GM21717 (cell line): ENCODE results near the gene PKP1.
"Not testable (repeated sequence)": the region's sequence is repeated elsewhere in the genome, so short reads cannot be mapped to it uniquely, and the experiment has no call there.

Source experiments
- ATAC-seq: cut with Tn5 transposase; IDR thresholded peaks from one replicate; pipeline ENCODE4 v1.9.1; 2021; ENCODE audit warnings: mild to moderate bottlenecking, moderate library complexity; ENCODE audit not compliant: unreplicated experiment

The PKP1 gene, protein sequence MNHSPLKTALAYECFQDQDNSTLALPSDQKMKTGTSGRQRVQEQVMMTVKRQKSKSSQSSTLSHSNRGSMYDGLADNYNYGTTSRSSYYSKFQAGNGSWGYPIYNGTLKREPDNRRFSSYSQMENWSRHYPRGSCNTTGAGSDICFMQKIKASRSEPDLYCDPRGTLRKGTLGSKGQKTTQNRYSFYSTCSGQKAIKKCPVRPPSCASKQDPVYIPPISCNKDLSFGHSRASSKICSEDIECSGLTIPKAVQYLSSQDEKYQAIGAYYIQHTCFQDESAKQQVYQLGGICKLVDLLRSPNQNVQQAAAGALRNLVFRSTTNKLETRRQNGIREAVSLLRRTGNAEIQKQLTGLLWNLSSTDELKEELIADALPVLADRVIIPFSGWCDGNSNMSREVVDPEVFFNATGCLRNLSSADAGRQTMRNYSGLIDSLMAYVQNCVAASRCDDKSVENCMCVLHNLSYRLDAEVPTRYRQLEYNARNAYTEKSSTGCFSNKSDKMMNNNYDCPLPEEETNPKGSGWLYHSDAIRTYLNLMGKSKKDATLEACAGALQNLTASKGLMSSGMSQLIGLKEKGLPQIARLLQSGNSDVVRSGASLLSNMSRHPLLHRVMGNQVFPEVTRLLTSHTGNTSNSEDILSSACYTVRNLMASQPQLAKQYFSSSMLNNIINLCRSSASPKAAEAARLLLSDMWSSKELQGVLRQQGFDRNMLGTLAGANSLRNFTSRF

DNA sequence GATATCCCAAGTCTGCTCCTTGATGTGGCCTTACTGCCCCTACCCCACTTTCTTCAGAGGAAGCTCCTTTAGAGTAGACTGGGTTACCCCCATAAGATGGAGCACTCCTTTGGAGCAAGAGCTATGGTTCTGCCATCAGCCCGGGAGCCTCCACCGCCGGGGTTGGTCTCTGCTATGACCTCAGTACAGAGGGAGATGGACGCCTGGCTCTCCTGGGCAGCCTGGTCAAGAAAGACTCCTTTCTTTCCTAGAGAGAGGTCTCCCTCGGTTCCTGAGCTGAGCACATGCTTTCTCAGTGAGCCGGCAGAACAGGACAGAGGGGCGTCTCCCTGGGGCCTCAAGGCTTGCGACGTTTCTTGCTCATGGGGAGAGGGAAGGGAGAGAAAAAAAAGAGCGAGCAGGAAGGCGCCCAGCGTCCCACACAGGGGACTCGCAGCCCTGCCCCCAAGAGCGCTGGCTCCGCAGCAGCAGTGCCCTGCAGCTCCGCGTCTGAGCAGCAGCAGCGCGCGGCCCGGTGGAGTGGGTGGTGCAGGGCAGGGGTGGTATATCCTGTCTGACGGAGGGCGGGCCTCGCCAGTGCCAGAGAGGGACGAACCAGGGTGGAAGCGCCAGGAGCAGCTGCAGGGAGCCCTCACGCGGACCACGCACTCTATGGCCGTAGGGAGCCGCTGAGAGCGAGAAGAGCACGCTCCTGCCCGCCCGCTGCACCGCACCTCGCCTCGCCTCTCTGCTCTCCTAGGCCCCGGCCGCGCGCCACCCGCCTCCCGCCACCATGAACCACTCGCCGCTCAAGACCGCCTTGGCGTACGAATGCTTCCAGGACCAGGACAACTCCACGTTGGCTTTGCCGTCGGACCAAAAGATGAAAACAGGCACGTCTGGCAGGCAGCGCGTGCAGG, at the start of gene PKP1:
Gene PKP1 (plus strand): TSS at position 576 of the 899 bp plus-strand sequence. CDS start 197 bp downstream, at position 773.
- ATAC-seq, result no peak

DNA sequence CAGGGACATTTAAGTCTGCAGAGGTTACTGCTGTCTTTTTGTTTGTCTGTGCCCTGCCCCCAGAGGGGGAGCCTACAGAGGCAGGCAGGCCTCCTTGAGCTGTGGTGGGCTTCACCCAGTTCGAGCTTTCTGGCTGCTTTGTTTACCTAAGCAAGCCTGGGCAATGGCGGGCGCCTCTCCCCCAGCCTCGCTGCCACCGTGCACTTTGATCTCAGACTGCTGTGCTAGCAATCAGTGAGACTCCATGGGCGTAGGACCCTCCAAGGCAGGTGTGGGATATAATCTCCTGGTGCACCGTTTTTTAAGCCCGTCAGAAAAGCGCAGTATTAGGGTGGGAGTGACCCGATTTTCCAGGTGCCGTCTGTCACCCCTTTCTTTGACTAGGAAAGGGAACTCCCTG, 43.7 kb upstream of the PKP1 start:
- ATAC-seq, result not testable (repeated sequence)

DNA sequence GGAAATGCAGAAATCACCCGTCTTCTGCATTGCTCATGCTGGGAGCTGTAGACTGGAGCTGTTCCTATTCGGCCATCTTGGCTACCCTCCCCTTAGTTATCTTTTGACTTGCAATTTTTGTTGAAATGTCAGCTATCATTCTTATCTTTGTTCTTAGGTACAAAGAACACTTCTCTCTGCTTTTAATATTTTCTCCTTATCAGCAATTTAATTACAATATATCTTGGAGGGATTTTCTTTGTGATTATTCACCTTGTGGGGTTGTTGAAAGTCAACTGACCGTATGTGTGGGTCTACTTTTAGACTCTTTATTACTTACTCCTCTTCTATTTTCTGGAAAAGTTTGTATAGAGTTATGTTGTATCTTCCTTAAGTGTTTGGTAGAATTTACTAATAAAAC, 43.1 kb upstream of the PKP1 start:
- no peak for ATAC-seq

DNA sequence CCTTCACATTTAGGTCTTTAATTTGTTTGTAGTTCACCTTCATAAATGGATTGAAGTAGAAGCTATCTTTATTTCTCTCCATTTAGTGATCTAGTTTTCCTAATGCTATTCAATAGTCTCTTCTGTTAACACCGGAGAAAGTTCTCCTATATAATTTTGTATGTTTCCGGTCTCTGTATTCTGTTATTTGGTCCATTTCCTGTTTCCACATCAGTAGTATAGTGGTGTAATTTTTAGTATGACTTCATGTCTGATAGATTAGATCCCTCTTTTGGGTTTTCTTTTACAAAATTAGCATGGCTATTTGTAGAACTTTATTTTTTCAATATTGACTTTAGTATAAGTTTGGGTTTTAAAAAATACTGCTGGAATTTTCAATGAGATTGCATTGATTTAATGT, 41.6 kb upstream of the PKP1 start:
- ATAC-seq, result no peak

DNA sequence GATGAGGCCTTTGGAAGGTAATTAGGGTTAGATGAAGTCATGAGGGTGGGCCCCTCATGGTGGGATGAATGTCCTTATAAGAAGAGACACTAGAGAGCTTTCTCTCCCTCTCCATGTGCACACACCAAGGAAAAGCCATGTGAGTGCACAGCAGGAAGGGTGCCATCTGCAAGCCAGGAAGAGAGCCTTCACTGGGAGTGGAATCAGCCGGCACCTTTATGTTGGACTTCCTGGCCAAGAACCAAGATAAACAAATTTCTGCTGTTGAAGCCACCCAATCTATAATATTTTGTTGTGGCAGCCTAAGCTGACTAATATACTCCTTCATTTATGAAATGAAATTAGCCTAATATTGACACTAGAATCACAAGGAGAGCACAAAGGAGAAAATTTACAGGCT, 38.2 kb upstream of the PKP1 start:
- no peak for ATAC-seq

DNA sequence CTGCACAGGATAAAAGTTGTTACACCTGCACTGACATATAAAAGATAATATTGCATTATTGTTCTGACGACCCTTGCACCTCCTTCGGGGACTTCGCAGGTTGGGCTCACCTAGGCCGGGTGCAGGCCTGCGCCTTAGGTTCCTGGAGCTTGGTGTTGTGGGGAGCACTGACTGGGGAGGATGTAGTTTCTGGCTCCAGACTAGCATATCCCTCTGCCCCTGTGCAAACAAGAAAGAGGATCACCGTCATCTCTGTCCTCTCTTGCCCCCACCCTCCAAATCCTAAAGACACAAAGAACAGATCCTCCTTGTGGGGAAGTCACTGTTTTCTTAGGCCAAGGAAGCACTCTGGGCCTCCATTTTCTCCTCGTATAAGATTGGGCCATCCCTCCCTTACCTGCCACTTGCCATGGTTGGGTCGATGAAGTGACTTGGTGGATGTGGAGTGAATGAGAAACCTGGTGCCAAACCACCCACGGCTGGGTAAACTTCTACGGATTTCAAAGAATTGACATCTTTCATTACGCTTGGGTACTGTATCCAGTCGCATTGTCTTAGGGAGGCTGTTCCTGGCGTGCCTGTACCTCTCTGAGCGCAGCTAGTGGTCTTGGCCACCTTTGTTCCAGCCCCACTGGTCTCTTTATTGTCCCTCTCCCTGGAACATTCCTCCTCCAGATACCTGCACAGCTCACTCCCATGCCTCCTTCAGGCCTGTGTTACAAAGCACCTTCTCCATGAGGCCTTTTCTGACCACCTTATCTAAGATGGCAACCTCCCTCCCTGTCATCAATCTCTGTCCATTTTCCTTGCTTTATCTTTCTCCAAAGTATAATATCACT, 34.4 kb upstream of the PKP1 start:
- ATAC-seq, result no peak

DNA sequence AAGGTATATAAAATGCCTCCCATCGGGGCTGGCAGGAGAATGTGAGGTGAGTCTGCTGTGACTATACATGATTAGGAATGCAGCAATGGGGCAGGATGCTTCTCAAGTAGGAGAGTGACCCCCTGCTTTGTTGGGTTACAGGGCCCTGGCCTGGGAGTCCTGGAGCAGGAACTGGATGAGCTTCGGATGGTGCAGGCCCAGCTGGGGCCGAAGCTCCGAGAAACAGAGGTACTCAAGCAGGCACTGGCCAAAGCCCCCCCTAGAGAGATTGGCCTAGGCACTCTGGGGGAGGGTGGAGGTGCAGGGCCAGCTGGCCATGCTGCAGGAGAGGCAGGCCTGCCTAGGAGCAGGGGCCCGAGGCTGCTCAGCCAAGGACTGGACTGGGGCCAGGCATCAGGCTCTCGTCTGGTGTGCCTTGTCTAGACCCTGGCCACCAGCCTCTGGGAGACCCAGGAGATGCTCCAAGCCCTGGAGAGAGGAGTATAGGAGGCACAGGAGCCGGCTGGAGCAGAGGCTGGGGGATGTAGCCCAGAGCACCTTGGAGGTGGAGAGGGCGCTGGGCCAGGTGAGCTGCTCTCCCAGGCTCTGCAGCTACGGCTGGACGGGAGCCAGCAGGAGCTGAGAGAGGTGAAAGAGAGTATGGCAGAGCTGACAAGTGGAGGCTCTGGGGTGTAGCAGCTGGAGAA, 32.8 kb upstream of the PKP1 start:
- ATAC-seq, result no peak

DNA sequence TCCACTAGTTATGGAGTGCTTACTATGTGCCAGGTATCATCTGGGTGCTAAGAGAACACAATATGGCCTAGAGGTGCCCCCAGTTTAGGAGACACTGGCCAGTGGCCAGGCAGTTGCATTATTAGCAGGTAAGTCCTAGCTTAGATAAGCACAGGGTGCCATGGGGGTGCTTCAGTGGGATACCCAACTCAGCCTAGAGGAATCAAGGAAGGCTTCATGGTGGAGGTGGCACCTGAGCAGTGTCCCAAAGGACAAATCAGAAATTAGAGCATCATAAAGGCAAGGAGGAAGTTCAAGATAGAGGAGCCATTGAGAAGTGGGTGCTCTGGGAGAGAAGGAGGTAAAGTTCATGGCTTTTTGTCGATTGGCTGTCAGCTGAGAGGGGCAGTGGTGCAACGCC, 31.9 kb upstream of the PKP1 start:
- no peak for ATAC-seq

DNA sequence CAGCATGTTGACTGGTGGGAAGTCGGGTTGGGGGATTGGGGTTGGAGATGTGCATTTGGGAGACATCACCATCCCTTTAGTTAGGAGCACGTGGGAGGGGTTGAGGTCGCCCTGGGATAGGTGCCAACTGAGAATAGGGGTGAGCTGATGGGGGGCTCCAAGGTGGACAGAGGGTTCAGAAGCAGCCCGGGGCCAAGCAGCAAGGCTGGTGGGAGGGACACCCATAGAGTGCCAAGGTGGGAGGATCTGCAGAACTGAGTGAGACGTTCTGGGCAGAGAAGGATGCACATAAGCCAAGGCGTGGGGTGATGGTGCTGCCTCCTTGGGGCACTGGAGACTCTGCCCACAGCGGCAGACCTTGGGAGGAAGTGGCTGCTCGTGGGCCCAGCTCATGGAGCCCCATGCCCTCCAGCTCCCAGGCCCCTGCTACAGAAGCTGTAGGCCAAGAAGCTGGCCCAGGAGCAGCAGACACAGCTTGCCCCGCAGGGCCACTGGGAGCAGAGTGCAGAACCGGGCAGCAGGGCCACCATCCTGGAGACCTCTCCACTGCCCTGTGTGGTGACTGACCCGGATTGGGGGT, 31.4 kb upstream of the PKP1 start:
- no peak for ATAC-seq

DNA sequence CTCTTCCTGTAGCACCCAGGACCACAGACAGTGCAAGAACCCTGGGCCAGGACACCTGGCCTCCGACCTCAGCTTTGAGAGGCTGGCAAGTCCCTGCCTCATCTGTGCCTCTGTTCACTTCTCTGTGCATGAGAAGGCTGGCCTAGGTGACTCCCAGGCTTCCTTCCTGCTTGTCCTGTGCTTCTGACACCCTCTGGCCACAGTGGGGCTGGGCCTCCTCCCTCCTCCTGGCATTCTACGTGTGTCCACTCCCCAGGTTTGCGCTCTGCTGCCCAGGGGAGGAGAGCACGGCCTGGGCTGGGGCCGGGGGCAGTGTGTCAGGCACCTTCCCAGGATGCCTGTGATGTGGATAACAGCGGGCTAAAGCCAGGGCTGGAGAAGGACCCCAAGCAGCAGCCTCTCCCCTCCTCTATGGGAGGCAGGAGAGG, 30.3 kb upstream of the PKP1 start:
- ATAC-seq, result no peak

DNA sequence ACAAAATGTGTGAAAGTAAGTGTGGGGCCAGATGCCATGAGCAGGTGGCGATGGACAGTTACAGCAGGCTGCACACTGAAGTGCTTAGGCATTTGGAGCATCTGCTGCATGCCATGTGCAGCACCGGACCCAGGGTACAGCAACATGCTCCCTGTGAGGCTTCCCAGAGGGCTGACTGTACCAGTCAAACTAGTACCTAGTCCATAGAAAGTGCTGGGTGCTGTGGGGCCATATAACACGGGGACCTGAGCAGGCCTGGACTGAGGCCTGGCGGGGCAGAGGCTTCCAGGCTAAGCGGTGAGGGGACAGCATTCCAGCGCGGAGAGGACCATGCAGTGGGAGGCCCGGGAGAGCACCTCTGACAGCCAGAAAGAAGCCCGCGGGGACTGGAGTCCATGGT, 29.9 kb upstream of the PKP1 start:
- no peak for ATAC-seq

DNA sequence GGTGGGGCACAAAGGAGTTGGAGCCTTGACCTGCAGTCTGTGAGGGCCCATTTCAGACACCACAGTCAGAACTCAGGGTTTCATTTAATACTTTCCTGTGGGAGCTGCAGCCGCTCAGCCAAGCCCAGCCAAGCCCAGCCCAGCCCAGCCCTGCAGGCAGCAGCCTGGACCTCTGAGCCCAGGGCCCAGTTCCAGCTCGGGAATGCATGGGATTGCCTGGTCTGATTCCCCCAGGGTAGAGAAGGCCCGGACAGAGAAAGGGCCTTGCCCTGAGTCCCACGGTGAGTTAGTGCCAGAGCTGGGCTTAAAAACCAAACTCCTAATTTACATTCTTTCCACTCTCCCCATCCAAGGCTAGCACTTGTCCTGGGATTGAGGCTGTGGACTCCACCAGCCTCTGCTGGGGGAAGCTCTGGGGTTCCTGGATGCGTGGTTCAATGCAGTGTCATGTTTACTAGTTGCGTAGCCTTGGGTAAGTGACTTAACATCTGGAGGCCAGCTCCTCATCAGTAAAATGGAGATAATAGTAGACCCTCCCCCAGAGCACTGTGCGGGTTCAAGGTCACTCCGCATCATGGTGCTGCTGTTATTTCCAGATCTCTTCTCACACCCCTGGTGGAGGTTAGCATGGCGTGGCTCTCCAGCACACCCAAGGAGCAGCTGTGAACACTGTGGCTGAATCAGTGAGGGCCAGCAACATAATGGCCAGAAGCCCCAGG, 29.2 kb upstream of the PKP1 start:
- no peak for ATAC-seq

DNA sequence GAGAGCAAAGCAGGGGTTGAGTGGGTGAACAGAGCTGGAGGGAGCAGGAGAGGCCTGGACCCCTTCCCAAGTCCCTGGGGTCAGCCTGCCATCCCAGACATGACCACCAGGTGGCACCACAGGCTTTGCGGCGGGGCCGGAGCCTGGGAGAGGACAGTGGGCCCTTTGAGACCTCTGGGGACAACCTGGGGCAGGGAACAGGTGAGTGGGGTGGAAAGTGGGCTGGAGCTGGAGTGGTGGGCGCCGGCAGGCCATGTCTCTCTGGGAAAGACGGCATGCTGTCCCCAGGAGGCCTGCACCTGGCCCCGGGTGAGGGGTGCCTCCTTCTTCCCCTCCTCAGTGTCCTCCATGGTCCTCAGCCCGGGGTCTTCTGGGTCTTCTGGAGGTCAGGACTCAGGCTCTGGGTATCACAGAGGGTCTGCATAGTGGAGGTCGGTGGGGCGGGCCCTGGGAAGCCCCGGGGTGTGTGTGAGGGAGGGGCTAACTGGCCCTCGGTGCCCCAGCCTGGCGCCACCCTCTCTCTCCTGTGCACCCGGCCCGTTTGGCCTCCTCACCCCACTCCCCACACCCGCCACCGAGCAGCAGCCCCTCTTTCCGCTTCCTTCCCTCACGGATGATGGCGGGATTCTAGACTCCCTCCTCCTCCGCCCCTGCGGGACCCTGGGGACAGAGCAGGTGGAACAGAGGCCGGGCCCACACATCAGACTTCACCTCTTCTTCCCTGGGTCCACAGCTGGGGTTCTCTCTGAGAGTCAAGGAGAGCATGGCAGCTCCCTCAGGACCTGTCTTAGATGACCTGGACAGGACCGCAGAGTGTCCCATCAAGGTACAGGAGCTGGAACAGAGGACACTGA, 28.5 kb upstream of the PKP1 start:
- ATAC-seq, result no peak

DNA sequence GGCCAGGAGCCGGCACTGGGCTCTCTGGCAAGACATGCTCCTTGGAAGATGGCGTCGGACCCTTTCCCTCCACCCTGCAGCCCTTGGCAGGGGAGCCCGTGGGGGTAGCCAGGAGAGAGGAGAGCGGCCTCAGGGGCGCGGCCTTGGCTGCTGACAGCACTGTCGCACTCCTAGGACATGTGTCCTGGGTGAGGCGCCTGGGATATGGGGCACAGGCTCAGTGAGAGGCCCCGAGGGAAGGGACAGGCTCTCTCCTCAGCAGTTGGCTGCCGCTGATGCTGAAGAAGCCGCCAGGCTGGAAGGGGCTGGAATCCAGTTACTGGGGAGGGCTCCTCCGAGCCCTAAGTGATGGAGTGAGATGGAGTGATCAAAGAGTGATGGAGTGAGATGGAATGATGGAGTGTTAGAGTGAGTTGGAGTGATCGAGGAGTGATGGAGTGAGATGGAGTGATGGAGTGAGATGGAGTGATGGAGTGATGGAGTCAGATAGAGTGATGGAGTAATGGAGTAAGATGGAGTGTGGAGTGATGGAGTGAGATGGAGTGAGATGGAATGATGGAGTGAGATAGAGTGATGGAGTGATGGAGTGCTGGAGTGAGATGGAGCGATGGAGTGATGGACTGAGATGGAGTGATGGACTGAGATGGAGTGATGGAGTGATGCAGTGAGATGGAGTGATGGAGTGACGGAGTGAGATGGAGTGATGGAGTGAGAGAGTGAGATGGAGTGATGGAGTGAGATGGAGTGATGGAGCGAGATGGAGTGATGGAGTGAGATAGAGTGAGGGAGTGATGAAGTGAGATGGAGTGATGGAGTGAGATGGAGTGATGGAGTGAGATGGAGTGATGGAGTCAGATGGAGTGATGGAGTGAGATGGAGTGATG, 27.6 kb upstream of the PKP1 start:
- ATAC-seq, result no peak

DNA sequence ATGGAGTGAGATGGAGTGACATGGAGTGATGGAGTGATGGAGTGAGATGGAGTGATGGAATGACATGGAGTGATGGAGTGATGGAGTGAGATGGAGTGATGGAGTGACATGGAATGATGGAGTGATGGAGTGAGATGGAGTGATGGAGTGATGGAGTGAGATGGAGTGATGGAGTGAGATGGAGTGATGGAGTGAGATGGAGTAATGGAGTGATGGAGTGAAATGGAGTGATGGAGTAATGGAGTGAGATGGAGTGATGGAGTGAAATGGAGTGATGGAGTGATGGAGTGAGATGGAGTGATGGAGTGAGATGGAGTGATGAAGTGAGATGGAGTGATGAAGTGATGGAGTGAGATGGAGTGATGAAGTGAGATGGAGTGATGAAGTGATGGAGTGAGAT, 25.2 kb upstream of the PKP1 start:
- ATAC-seq, result not testable (repeated sequence)

DNA sequence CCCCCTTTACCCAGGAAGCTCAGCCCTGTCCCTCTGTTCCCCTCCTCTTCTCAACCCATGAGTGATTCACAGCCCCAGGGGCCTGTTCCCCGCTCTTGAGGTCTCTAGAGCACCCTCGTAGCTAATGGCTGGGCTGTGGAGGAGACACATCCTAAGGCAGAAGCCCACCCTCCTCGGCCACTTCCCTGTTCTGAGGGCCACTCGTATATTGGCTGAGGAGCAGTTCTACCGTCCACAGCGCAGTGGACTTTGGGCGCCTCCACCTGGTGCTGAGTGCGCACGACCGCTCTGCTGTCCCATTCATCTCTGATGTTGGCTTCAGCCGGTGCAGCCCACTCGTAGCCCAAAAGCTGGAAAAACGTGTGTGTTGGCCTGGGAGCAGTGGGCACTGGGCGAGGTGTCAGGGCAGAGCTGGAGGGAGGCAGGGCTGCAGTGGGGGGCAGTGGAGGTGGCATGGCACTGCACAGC, 24.5 kb upstream of the PKP1 start:
- ATAC-seq, result no peak
